HEK293 (cell line): ENCODE results near the gene DFFA.

Source experiments
- FEZF1 ChIP-seq: fragments of 450-650 bp; formaldehyde crosslinking; IDR thresholded peaks from 2 replicates; pipeline ENCODE4 v1.5.1; 2016; ENCODE audit warnings: missing biosample characterization, missing genetic modification characterization
- GLI2 ChIP-seq: fragments of 450-650 bp; formaldehyde crosslinking; IDR thresholded peaks from 2 replicates; pipeline ENCODE4; 2017; ENCODE audit warnings: missing biosample characterization, missing genetic modification characterization, low read depth, borderline replicate concordance
- GLI4 ChIP-seq: fragments of 450-650 bp; formaldehyde crosslinking; IDR thresholded peaks from 2 replicates; pipeline ENCODE4 v1.5.1; 2016; ENCODE audit warnings: missing biosample characterization, missing genetic modification characterization
- HOXA7 ChIP-seq: sonication (generic); formaldehyde crosslinking; IDR thresholded peaks from 2 replicates; pipeline ENCODE4 v1.8.1; 2022; ENCODE audit warnings: missing genetic modification reagents, borderline replicate concordance
- IKZF3 ChIP-seq: fragments of 450-650 bp; IDR thresholded peaks from 2 replicates; pipeline ENCODE4 v1.5.0; 2018; ENCODE audit warnings: missing biosample characterization, mild to moderate bottlenecking, missing genetic modification characterization, moderate library complexity
- SETDB1 ChIP-seq: IDR thresholded peaks from one replicate; pipeline ENCODE4 v1.6.1; 2017; ENCODE audit warnings: mild to moderate bottlenecking, low read length, moderate library complexity, mixed read lengths; ENCODE audit not compliant: insufficient read length
- ZBTB48 ChIP-seq: fragments of 450-650 bp; formaldehyde crosslinking; IDR thresholded peaks from 2 replicates; pipeline ENCODE4 v1.5.1; 2016; ENCODE audit warnings: missing biosample characterization, missing genetic modification characterization
- ZIC2 ChIP-seq: fragments of 450-650 bp; formaldehyde crosslinking; IDR thresholded peaks from 2 replicates; pipeline ENCODE4 v1.5.1; 2016; ENCODE audit warnings: missing biosample characterization, missing genetic modification characterization
- ZNF10 ChIP-seq: fragments of 450-650 bp; formaldehyde crosslinking; IDR thresholded peaks from 2 replicates; pipeline ENCODE4 v1.5.1; 2017; ENCODE audit warnings: missing biosample characterization, missing genetic modification characterization
- ZNF112 ChIP-seq: fragments of 450-650 bp; formaldehyde crosslinking; IDR thresholded peaks from 2 replicates; pipeline ENCODE4 v1.5.0; 2017; ENCODE audit warnings: missing biosample characterization, missing genetic modification characterization
- ZNF16 ChIP-seq: fragments of 450-650 bp; formaldehyde crosslinking; IDR thresholded peaks from 2 replicates; pipeline ENCODE4 v1.5.1; 2016; ENCODE audit warnings: low read depth, missing biosample characterization, missing genetic modification characterization
- ZNF169 ChIP-seq: fragments of 450-650 bp; formaldehyde crosslinking; IDR thresholded peaks from 2 replicates; pipeline ENCODE4 v1.5.1; 2016; ENCODE audit warnings: missing biosample characterization, missing genetic modification characterization
- ZNF184 ChIP-seq: fragments of 450-650 bp; IDR thresholded peaks from 2 replicates; pipeline ENCODE4 v1.5.1; 2018; ENCODE audit warnings: missing biosample characterization, mild to moderate bottlenecking, missing genetic modification characterization
- ZNF19 ChIP-seq: fragments of 450-650 bp; formaldehyde crosslinking; IDR thresholded peaks from 2 replicates; pipeline ENCODE4; 2016; ENCODE audit warnings: missing biosample characterization, missing genetic modification characterization, low read depth
- ZNF549 ChIP-seq: fragments of 450-650 bp; IDR thresholded peaks from 2 replicates; pipeline ENCODE4 v1.5.1; 2018; ENCODE audit warnings: missing biosample characterization, missing genetic modification characterization, mild to moderate bottlenecking, inconsistent platforms, moderate library complexity
- ZNF585B ChIP-seq: fragments of 450-650 bp; formaldehyde crosslinking; IDR thresholded peaks from 2 replicates; pipeline ENCODE4 v1.5.1; 2016; ENCODE audit warnings: missing biosample characterization, missing genetic modification characterization
- ZNF624 ChIP-seq: fragments of 450-650 bp; formaldehyde crosslinking; IDR thresholded peaks from 2 replicates; pipeline ENCODE4 v1.5.1; 2017; ENCODE audit warnings: missing biosample characterization, missing genetic modification characterization
- ZNF660 ChIP-seq: fragments of 450-650 bp; IDR thresholded peaks from 2 replicates; pipeline ENCODE4 v1.5.1; 2018; ENCODE audit warnings: missing biosample characterization, mild to moderate bottlenecking, missing genetic modification characterization
- ZNF677 ChIP-seq: fragments of 450-650 bp; IDR thresholded peaks from 2 replicates; pipeline ENCODE4 v1.5.0; 2018; ENCODE audit warnings: missing biosample characterization, mild to moderate bottlenecking, missing genetic modification characterization, moderate library complexity
- ZNF768 ChIP-seq: fragments of 450-650 bp; formaldehyde crosslinking; IDR thresholded peaks from 2 replicates; pipeline ENCODE4 v1.5.1; 2018; ENCODE audit warnings: missing biosample characterization, mild to moderate bottlenecking, missing genetic modification characterization
- ZNF777 ChIP-seq: fragments of 450-650 bp; formaldehyde crosslinking; IDR thresholded peaks from 2 replicates; pipeline ENCODE4 v1.5.1; 2017; ENCODE audit warnings: missing biosample characterization, missing genetic modification characterization, borderline replicate concordance
- ZNF791 ChIP-seq: fragments of 450-650 bp; formaldehyde crosslinking; IDR thresholded peaks from 2 replicates; pipeline ENCODE4 v1.5.1; 2016; ENCODE audit warnings: missing biosample characterization, missing genetic modification characterization
- TF ChIP-seq, protein P1 (sequence below): IDR thresholded peaks from 2 replicates; pipeline ENCODE4 v1.6.1; 2011; ENCODE audit warnings: mild to moderate bottlenecking, low read depth, low read length, borderline replicate concordance
- TF ChIP-seq, protein P2 (sequence below): fragments of 450-650 bp; formaldehyde crosslinking; IDR thresholded peaks from 2 replicates; pipeline ENCODE4 v1.5.1; 2016; ENCODE audit warnings: missing biosample characterization, missing genetic modification characterization
- TF ChIP-seq, protein P3 (sequence below): fragments of 450-650 bp; formaldehyde crosslinking; IDR thresholded peaks from 2 replicates; pipeline ENCODE4 v1.5.0; 2017; ENCODE audit warnings: missing biosample characterization, missing genetic modification characterization, borderline replicate concordance
- TF ChIP-seq, protein P4 (sequence below): fragments of 450-650 bp; formaldehyde crosslinking; optimal IDR thresholded peaks from 2 replicates; pipeline ENCODE3; 2016; ENCODE audit warnings: missing biosample characterization, mild to moderate bottlenecking, missing genetic modification characterization
- TF ChIP-seq, protein P5 (sequence below): fragments of 450-650 bp; formaldehyde crosslinking; IDR thresholded peaks from 2 replicates; pipeline ENCODE4 v1.5.1; 2016; ENCODE audit warnings: missing biosample characterization, missing genetic modification characterization
- TF ChIP-seq, protein P6 (sequence below): fragments of 450-650 bp; formaldehyde crosslinking; IDR thresholded peaks from 2 replicates; pipeline ENCODE4 v1.5.1; 2016; ENCODE audit warnings: missing biosample characterization, missing genetic modification characterization

DFFA gene

DNA sequence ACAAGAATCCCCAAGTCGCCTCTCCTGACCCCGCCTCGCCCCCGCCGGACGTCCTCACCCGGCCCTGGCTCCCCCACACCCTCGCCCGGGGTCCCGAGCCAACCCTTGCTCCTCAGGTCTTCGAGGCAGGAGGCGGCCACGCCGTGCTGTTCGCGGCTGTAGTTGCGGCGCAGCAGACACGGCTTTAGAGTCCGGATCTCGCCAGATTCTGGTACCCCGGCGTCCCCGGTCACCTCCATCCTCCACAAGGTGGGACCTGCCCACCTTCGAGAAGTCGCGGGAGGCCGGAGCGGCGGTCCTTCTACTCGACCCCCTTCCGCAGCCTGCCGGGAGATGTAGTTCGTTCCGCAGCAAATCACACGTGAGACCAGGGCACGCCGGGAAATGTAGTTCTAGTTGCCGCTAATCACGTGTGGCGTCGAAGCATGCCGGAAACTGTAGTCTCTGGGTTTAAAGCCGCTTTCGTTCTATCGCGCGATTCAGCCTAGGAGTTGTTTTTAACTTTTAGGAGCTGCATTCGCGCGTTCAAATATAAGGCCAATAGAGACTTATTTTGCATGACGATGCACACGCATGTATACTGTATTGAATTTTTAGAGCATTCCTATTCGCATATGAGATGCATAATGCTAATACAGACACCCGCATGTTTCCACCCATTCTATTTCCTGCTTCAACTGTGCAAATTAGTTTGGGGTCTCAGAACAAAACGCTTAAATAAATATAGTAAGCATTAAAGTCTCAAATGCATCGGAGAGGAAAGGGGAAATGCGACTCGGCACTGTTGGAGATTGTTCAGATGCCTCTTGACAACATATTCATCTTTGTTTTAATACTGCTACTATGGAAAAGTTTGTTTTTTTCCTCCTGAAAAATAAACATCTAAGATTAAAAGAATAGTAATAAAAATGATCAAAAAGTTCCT, at the start of gene DFFA (continued):
- TF ChIP-seq ZNF16 (tag by site-specific recombination) (no peak), ZNF677 (no peak), ZNF660 (peak; percentile 47), ZNF184 (tag by site-specific recombination) (no peak), ZIC2 (tag by site-specific recombination) (peak; percentile 63), ZNF169 (no peak), ZNF624 (no peak), ZNF549 (tag by site-specific recombination) (no peak), ZNF791 (tag by site-specific recombination) (no peak), HOXA7 (CRISPR knock-in tag) (no peak), IKZF3 (no peak), ZNF585B (tag by site-specific recombination) (no peak), ZNF10 (tag by site-specific recombination) (no peak), GLI4 (tag by site-specific recombination) (no peak), GLI2 (no peak), ZNF19 (tag by site-specific recombination) (no peak), ZBTB48 (tag by site-specific recombination) (peak; percentile 54; the same call in 1 of the 2 replicates), FEZF1 (no peak), ZNF777 (tag by site-specific recombination) (no peak), SETDB1 (no peak), ZNF768 (tag by site-specific recombination) (no peak), ZNF112 (tag by site-specific recombination) (no peak)
- TF ChIP-seq, protein P1, sequence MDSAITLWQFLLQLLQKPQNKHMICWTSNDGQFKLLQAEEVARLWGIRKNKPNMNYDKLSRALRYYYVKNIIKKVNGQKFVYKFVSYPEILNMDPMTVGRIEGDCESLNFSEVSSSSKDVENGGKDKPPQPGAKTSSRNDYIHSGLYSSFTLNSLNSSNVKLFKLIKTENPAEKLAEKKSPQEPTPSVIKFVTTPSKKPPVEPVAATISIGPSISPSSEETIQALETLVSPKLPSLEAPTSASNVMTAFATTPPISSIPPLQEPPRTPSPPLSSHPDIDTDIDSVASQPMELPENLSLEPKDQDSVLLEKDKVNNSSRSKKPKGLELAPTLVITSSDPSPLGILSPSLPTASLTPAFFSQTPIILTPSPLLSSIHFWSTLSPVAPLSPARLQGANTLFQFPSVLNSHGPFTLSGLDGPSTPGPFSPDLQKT: no peak
- TF ChIP-seq, protein P2, sequence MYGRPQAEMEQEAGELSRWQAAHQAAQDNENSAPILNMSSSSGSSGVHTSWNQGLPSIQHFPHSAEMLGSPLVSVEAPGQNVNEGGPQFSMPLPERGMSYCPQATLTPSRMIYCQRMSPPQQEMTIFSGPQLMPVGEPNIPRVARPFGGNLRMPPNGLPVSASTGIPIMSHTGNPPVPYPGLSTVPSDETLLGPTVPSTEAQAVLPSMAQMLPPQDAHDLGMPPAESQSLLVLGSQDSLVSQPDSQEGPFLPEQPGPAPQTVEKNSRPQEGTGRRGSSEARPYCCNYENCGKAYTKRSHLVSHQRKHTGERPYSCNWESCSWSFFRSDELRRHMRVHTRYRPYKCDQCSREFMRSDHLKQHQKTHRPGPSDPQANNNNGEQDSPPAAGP: peak; percentile 75
- TF ChIP-seq, protein P3, sequence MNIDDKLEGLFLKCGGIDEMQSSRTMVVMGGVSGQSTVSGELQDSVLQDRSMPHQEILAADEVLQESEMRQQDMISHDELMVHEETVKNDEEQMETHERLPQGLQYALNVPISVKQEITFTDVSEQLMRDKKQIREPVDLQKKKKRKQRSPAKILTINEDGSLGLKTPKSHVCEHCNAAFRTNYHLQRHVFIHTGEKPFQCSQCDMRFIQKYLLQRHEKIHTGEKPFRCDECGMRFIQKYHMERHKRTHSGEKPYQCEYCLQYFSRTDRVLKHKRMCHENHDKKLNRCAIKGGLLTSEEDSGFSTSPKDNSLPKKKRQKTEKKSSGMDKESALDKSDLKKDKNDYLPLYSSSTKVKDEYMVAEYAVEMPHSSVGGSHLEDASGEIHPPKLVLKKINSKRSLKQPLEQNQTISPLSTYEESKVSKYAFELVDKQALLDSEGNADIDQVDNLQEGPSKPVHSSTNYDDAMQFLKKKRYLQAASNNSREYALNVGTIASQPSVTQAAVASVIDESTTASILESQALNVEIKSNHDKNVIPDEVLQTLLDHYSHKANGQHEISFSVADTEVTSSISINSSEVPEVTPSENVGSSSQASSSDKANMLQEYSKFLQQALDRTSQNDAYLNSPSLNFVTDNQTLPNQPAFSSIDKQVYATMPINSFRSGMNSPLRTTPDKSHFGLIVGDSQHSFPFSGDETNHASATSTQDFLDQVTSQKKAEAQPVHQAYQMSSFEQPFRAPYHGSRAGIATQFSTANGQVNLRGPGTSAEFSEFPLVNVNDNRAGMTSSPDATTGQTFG: no peak
- TF ChIP-seq, protein P4, sequence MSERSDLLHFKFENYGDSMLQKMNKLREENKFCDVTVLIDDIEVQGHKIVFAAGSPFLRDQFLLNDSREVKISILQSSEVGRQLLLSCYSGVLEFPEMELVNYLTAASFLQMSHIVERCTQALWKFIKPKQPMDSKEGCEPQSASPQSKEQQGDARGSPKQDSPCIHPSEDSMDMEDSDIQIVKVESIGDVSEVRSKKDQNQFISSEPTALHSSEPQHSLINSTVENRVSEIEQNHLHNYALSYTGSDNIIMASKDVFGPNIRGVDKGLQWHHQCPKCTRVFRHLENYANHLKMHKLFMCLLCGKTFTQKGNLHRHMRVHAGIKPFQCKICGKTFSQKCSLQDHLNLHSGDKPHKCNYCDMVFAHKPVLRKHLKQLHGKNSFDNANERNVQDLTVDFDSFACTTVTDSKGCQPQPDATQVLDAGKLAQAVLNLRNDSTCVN (tag by site-specific recombination): peak; percentile 55
- TF ChIP-seq, protein P5, sequence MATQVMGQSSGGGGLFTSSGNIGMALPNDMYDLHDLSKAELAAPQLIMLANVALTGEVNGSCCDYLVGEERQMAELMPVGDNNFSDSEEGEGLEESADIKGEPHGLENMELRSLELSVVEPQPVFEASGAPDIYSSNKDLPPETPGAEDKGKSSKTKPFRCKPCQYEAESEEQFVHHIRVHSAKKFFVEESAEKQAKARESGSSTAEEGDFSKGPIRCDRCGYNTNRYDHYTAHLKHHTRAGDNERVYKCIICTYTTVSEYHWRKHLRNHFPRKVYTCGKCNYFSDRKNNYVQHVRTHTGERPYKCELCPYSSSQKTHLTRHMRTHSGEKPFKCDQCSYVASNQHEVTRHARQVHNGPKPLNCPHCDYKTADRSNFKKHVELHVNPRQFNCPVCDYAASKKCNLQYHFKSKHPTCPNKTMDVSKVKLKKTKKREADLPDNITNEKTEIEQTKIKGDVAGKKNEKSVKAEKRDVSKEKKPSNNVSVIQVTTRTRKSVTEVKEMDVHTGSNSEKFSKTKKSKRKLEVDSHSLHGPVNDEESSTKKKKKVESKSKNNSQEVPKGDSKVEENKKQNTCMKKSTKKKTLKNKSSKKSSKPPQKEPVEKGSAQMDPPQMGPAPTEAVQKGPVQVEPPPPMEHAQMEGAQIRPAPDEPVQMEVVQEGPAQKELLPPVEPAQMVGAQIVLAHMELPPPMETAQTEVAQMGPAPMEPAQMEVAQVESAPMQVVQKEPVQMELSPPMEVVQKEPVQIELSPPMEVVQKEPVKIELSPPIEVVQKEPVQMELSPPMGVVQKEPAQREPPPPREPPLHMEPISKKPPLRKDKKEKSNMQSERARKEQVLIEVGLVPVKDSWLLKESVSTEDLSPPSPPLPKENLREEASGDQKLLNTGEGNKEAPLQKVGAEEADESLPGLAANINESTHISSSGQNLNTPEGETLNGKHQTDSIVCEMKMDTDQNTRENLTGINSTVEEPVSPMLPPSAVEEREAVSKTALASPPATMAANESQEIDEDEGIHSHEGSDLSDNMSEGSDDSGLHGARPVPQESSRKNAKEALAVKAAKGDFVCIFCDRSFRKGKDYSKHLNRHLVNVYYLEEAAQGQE (tag by site-specific recombination): no peak
- TF ChIP-seq, protein P6, sequence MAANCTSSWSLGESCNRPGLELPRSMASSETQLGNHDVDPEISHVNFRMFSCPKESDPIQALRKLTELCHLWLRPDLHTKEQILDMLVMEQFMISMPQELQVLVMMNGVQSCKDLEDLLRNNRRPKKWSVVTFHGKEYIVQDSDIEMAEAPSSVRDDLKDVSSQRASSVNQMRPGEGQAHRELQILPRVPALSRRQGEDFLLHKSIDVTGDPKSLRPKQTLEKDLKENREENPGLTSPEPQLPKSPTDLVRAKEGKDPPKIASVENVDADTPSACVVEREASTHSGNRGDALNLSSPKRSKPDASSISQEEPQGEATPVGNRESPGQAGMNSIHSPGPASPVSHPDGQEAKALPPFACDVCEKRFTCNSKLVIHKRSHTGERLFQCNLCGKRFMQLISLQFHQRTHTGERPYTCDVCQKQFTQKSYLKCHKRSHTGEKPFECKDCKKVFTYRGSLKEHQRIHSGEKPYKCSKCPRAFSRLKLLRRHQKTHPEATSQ (tag by site-specific recombination): no peak
